Progenitor cell of endocrine pancreas (in vitro differentiated cells): ENCODE measurements around the gene ZBTB12. TPM values are rescaled to one million over a fixed set of nuclear protein-coding genes. Genes with fewer than 3 reads are reported as not detected.

Source experiments
- DNase-seq: peaks from one replicate; pipeline ENCODE4 v3.0.0; 2021; ENCODE audit warnings: low spot score; ENCODE audit not compliant: unreplicated experiment
- H3K27ac Mint-ChIP-seq: 2 replicates; pipeline ENCODE4 v1.8.0; 2021; ENCODE audit warnings: mild to moderate bottlenecking, moderate library complexity, mixed read lengths
- H3K27me3 Mint-ChIP-seq: 2 replicates; pipeline ENCODE4 v1.8.0; 2021; ENCODE audit warnings: mixed read lengths
- H3K36me3 Mint-ChIP-seq: 2 replicates; pipeline ENCODE4 v1.8.0; 2022; ENCODE audit warnings: mixed read lengths; ENCODE audit not compliant: insufficient read depth
- H3K4me1 Mint-ChIP-seq: 2 replicates; pipeline ENCODE4 v1.8.0; 2021; ENCODE audit warnings: low read depth, mixed read lengths
- H3K4me3 Mint-ChIP-seq: 2 replicates; pipeline ENCODE4 v1.8.0; 2021; ENCODE audit warnings: low read depth, mild to moderate bottlenecking, moderate library complexity, mixed read lengths
- H3K9me3 Mint-ChIP-seq: 2 replicates; pipeline ENCODE4 v1.8.0; 2021; ENCODE audit warnings: low read depth, mixed read lengths
- CTCF ChIP-seq: fragments of 200-600 bp; sonication (generic); IDR thresholded peaks from one replicate; pipeline ENCODE4 v1.5.0; 2021; ENCODE audit warnings: antibody characterized with exemption, mild to moderate bottlenecking; ENCODE audit not compliant: unreplicated experiment
- total RNA-seq: library from RNA; stranded (reverse); gene quantifications from 2 replicates; pipeline ENCODE4 v1.2.1, GENCODE V29; 2021

Gene ZBTB12
- total RNA-seq, 1 donor from 2014 or later = 55.5 TPM

- H3K36me3 Mint-ChIP-seq = peaks cover 30% of the 10 kb centered on the region
- no peak overlapping the region for H3K4me3 Mint-ChIP-seq
- no peak for DNase-seq
- TF ChIP-seq CTCF = no peak
- no peak overlapping the region for H3K27ac Mint-ChIP-seq
- H3K4me1 Mint-ChIP-seq = peaks cover 5% of the 10 kb centered on the region
- H3K9me3 Mint-ChIP-seq = no peaks in the 10 kb centered on the region
- no peaks in the 10 kb centered on the region for H3K27me3 Mint-ChIP-seq
These were observed 9.1 kb downstream of the ZBTB12 start for GRCh38 chr6:31892821-31893220.

GRCh38 chr6:31889331-31889972 lies 12.4 kb downstream of the ZBTB12 start:
- no peaks in the 10 kb centered on the region for H3K27me3 Mint-ChIP-seq
- DNase-seq = no peak
- H3K9me3 Mint-ChIP-seq = no peaks in the 10 kb centered on the region
- no peaks in the 10 kb centered on the region for H3K4me1 Mint-ChIP-seq
- H3K27ac Mint-ChIP-seq = no peak overlapping the region
- TF ChIP-seq CTCF = no peak
- peaks cover 36% of the 10 kb centered on the region for H3K36me3 Mint-ChIP-seq
- H3K4me3 Mint-ChIP-seq = no peak overlapping the region

GRCh38 chr6:31888276-31889258 lies 13.3 kb downstream of the ZBTB12 start:
- H3K4me3 Mint-ChIP-seq = no peak overlapping the region
- DNase-seq = peak; percentile 43
- TF ChIP-seq CTCF = peak; percentile 65
- H3K9me3 Mint-ChIP-seq = no peaks in the 10 kb centered on the region
- no peaks in the 10 kb centered on the region for H3K4me1 Mint-ChIP-seq
- no peak overlapping the region for H3K27ac Mint-ChIP-seq
- H3K36me3 Mint-ChIP-seq = peaks cover 34% of the 10 kb centered on the region
- H3K27me3 Mint-ChIP-seq = no peaks in the 10 kb centered on the region

GRCh38 chr6:31887173-31888007 lies 14.5 kb downstream of the ZBTB12 start:
- Mint-ChIP-seq H3K4me1 (no peaks in the 10 kb centered on the region), H3K4me3 (no peak overlapping the region), H3K27ac (no peak overlapping the region), H3K27me3 (no peaks in the 10 kb centered on the region), H3K36me3 (peaks cover 29% of the 10 kb centered on the region), H3K9me3 (no peaks in the 10 kb centered on the region)
- no peak for DNase-seq
- no peak for TF ChIP-seq CTCF

GRCh38 chr6:31886541-31886991 lies 15.3 kb downstream of the ZBTB12 start:
- no peaks in the 10 kb centered on the region for H3K9me3 Mint-ChIP-seq
- no peaks in the 10 kb centered on the region for H3K4me1 Mint-ChIP-seq
- H3K27ac Mint-ChIP-seq = no peak overlapping the region
- peaks cover 24% of the 10 kb centered on the region for H3K36me3 Mint-ChIP-seq
- H3K4me3 Mint-ChIP-seq = no peak overlapping the region
- no peak for TF ChIP-seq CTCF
- H3K27me3 Mint-ChIP-seq = no peaks in the 10 kb centered on the region
- no peak for DNase-seq
